Peyer's patch (tissue), 4 donors: ENCODE data around the gene GLTP. TPM values are rescaled to one million over a fixed set of nuclear protein-coding genes. Genes with fewer than 3 reads are reported as not detected.
A peak's percentile ranks its signal among the peaks of the same experiment; 100 is the strongest.

Experiments used
- DNase-seq, 3 donors: peaks; one replicate each; pipeline ENCODE4 v3.0.0-alpha.2; 2017 to 2019
- H3K27ac ChIP-seq, 4 donors: fragments of 200-600 bp; sonication (generic); one replicate each; pipeline ENCODE4 v1.5.1; 2016 to 2019
- H3K27me3 ChIP-seq, 2 donors: fragments of 200-600 bp; sonication (generic); one replicate each; pipeline ENCODE4 v1.5.1; 2019
- H3K36me3 ChIP-seq, 3 donors: fragments of 200-600 bp; sonication (generic); one replicate each; pipeline ENCODE4 v1.5.1; 2016 to 2019
- H3K4me1 ChIP-seq, 4 donors: fragments of 200-600 bp; sonication (generic); one replicate each; pipeline ENCODE4 v1.5.1; 2016 to 2019
- H3K4me3 ChIP-seq, 4 donors: fragments of 200-600 bp; sonication (generic); 1 replicate in 3 of 4; 2 replicates in 1 of 4; pipeline ENCODE4 v1.5.1; 2016 to 2019; ENCODE audit warnings: mild to moderate bottlenecking in 1 of 4
- H3K9me3 ChIP-seq, 4 donors: fragments of 200-600 bp; sonication (generic); one replicate each; pipeline ENCODE4 v1.5.1; 2016 to 2019; ENCODE audit warnings: mild to moderate bottlenecking in 1 of 4
- CTCF ChIP-seq, 6 experiments: fragments of 450-650 bp in 4 of 6; fragments of 200-600 bp in 2 of 6; sonication (generic) in 1 of 6; IDR thresholded peaks; one replicate each; pipeline ENCODE4 v1.5.1; 2017 to 2019; ENCODE audit warnings: antibody characterized with exemption in 6 of 6, mild to moderate bottlenecking in 3 of 6, moderate library complexity in 1 of 6
- POLR2A ChIP-seq, 2 donors: fragments of 450-650 bp; IDR thresholded peaks; one replicate each; pipeline ENCODE4 v1.5.1; 2017; ENCODE audit warnings: antibody characterized with exemption in 2 of 2, mild to moderate bottlenecking in 2 of 2, moderate library complexity in 2 of 2
- total RNA-seq, 4 donors: library from RNA; depleted of rRNA; stranded (reverse); fragments of >200 nt; gene quantifications; one replicate each; pipeline ENCODE4 v1.1.0, GENCODE V29; 2016

GLTP gene
- total RNA-seq, 4 donors from 2014 or later: 27.2 to 149 (median 141) TPM

- peaks cover 3 to 37% (median 15%) of the 10 kb centered on the region in 4 donors for H3K4me1 ChIP-seq
Measured at GRCh38 chr12:109879351-109880042, 844 bp downstream of the GLTP start.

GRCh38 chr12:109878749-109879148 is 1.6 kb downstream of the GLTP start:
- DNase-seq: no peak
- H3K27me3 ChIP-seq: no peaks in the 10 kb centered on the region
- H3K36me3 ChIP-seq: no peaks in the 10 kb centered on the region
- peak overlapping the region in 3 of 4 donors; percentile 68 to 93 (median 81) for H3K4me3 ChIP-seq
- H3K27ac ChIP-seq: peak overlapping the region in 1 of 4 donors; percentile 84
- TF ChIP-seq POLR2A (IDR thresholded peaks at IDR 0.05): no peak
- TF ChIP-seq CTCF (IDR thresholded peaks at IDR 0.05): no peak
- H3K9me3 ChIP-seq: no peaks in the 10 kb centered on the region
- H3K4me1 ChIP-seq: peaks cover 3 to 44% (median 15%) of the 10 kb centered on the region in 4 donors

More at GRCh38 chr12:109879351-109880042, 844 bp downstream of the GLTP start:
- Histone ChIP-seq H3K27ac (peak overlapping the region; percentile 75 to 88 (median 82)), H3K4me3 (peak overlapping the region; percentile 68 to 93 (median 81)), H3K9me3 (no peaks in the 10 kb centered on the region), H3K27me3 (no peaks in the 10 kb centered on the region), H3K36me3 (no peaks in the 10 kb centered on the region)
- DNase-seq: no peak
- TF ChIP-seq CTCF (IDR thresholded peaks at IDR 0.05) (no peak), POLR2A (IDR thresholded peaks at IDR 0.05) (no peak)

- no peak overlapping the region for H3K27ac ChIP-seq
- no peak for DNase-seq
- no peaks in the 10 kb centered on the region for H3K9me3 ChIP-seq
- no peaks in the 10 kb centered on the region for H3K36me3 ChIP-seq
- H3K27me3 ChIP-seq: no peaks in the 10 kb centered on the region
- H3K4me3 ChIP-seq: peak overlapping the region in 1 of 4 donors; percentile 81
- peaks cover 3 to 49% (median 15%) of the 10 kb centered on the region in 4 donors for H3K4me1 ChIP-seq
- TF ChIP-seq CTCF (IDR thresholded peaks at IDR 0.05) (no peak), POLR2A (IDR thresholded peaks at IDR 0.05) (no peak)
Measured at GRCh38 chr12:109878247-109878625, 2.1 kb downstream of the GLTP start.

- Histone ChIP-seq H3K4me1 (peaks cover 3 to 55% (median 17%) of the 10 kb centered on the region in 4 donors), H3K36me3 (no peaks in the 10 kb centered on the region), H3K4me3 (no peak overlapping the region), H3K27me3 (no peaks in the 10 kb centered on the region), H3K9me3 (no peaks in the 10 kb centered on the region), H3K27ac (no peak overlapping the region)
- DNase-seq: no peak
- TF ChIP-seq CTCF (IDR thresholded peaks at IDR 0.05) (no peak), POLR2A (IDR thresholded peaks at IDR 0.05) (no peak)
Measured at GRCh38 chr12:109877504-109878246, 2.7 kb downstream of the GLTP start.

- no peak for TF ChIP-seq POLR2A (IDR thresholded peaks at IDR 0.05)
- no peak for TF ChIP-seq CTCF (IDR thresholded peaks at IDR 0.05)
- no peaks in the 10 kb centered on the region for H3K36me3 ChIP-seq
- H3K4me3 ChIP-seq: no peak overlapping the region
- no peak for DNase-seq
- no peaks in the 10 kb centered on the region for H3K27me3 ChIP-seq
- peaks cover 6 to 68% (median 18%) of the 10 kb centered on the region in 4 donors for H3K4me1 ChIP-seq
- H3K27ac ChIP-seq: peak overlapping the region in 2 of 4 donors; percentile 73 to 75
- no peaks in the 10 kb centered on the region for H3K9me3 ChIP-seq
Measured at GRCh38 chr12:109876406-109876805, 3.9 kb downstream of the GLTP start.
